ENCODE data around the gene PPM1B. TPM values are rescaled to one million over a fixed set of nuclear protein-coding genes. Genes with fewer than 3 reads are reported as not detected.
"Not testable (repeated sequence)": the region's sequence is repeated elsewhere in the genome, so short reads cannot be mapped to it uniquely, and the experiment has no call there.

PPM1B gene
- total RNA-seq, 2 experiments from 2014 or later: 56.4 to 57.0 TPM

DNA sequence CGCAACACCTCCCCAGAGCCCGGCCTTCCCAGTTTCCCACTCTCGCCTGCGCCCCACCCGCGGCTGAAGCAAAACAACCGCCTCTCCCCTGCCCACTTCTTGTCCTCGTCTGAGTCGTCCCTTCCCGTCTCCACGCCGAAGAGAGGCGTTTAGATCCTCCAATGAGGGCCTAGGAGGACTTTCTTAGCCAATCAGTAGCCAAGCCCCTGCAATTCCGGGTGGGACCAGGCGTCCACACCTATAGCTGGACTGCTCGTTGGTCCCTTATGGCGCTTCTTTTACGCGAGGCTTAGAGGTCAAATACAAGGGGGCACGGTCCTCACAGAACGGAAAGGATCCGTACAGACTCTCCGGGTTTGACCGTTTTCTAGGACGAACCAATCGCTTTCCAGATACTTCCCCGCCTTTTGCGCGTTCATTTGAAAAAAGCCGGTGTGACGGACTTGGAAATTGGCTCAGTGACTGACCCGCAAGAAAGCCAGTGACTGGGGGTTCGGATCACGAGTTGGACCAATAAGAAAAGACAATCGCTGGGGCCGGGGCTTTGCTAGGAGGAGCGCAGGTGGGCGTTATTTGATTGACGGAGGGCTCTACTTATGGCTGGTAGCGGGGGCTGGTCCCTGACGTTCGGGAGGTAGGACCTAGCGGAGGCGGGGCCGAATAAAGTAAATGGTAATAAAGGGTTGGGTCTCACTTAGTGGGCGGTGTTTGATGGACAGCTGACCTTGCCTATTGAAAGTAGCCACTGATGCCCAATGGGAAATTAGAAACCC lies 581 bp upstream of the PPM1B start:
- DNase-seq (peak; percentile 99), ATAC-seq (peak; percentile 85)
- Mint-ChIP-seq H3K4me3 (peak overlapping the region; percentile 91), H3K4me1 (peaks cover 32% of the 10 kb centered on the region), H3K9me3 (ENCODE audit: low read depth) (no peaks in the 10 kb centered on the region), H3K27me3 (no peaks in the 10 kb centered on the region), H3K36me3 (peaks cover 18% of the 10 kb centered on the region), H3K27ac (peak overlapping the region; percentile 97)
- CTCF ChIA-PET: interaction anchor here (0.8 kb wide), 1 partner anchor 80 kb away, joined by 4 read pairs; no protein-coding TSS in a partner anchor

- Mint-ChIP-seq H3K4me3 (peak overlapping the region; percentile 91), H3K27ac (peak overlapping the region; percentile 100), H3K27me3 (no peaks in the 10 kb centered on the region), H3K36me3 (peaks cover 19% of the 10 kb centered on the region), H3K9me3 (ENCODE audit: low read depth) (no peaks in the 10 kb centered on the region), H3K4me1 (peaks cover 37% of the 10 kb centered on the region)
- CTCF ChIA-PET: no interaction called here
- peak; percentile 74 for DNase-seq
- peak; percentile 8 for ATAC-seq
Observed at GRCh38 chr2:44169155-44169898, 652 bp downstream of the PPM1B start.

DNA sequence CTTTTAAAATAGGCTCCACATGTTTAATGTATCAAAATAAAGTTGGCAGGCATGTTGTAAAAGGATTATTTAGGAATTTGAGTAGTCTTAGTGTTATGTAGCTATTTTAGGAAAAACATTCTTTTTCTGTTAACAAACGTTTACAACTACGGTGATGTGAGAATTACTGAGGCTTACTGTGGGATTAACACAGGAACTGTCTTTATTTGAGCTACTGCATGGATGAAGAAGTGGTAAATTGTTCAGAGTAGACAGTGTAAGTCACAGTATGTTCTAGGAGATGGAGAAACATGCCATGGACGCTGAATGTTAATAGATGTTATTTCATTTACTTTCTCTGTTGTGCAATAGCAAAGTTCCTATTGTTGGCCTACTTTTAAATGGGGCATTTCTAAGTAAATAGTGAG lies 1.6 kb downstream of the PPM1B start:
- Mint-ChIP-seq H3K4me1 (peaks cover 44% of the 10 kb centered on the region), H3K4me3 (peak overlapping the region; percentile 91), H3K27ac (peak overlapping the region; percentile 98), H3K27me3 (no peaks in the 10 kb centered on the region), H3K9me3 (ENCODE audit: low read depth) (no peaks in the 10 kb centered on the region), H3K36me3 (peaks cover 21% of the 10 kb centered on the region)
- DNase-seq (no peak), ATAC-seq (no peak)
- CTCF ChIA-PET: no interaction called here

DNA sequence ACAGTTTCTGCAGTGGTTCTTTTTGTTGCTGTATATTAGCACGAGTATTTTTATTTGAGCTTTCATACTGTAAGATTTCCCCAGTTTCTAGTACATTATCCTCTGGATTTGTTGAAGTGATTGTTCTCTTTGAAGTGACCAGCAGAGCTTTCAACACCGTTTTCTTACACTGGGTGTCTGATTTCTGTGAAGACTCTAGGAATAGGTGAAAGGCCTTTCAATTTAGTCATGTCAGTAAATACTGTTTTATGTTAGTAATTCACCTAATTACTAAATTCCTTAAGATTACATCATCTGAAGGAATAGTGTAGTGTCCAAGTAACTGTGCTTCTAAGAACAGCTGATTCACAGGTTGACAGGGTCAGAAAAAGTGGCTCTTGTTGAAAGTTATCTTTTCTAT lies 2.3 kb downstream of the PPM1B start:
- H3K9me3 Mint-ChIP-seq (ENCODE audit: low read depth): no peaks in the 10 kb centered on the region
- H3K27ac Mint-ChIP-seq: peak overlapping the region; percentile 27
- CTCF ChIA-PET: interaction anchor here (0.7 to 2.4 kb wide), 2 partner anchors 83 to 84 kb away, joined by 3 to 7 read pairs; no protein-coding TSS in a partner anchor
- DNase-seq (no peak), ATAC-seq (no peak)
- H3K36me3 Mint-ChIP-seq: peaks cover 23% of the 10 kb centered on the region
- H3K4me1 Mint-ChIP-seq: peaks cover 51% of the 10 kb centered on the region
- peak overlapping the region; percentile 91 for H3K4me3 Mint-ChIP-seq
- H3K27me3 Mint-ChIP-seq: no peaks in the 10 kb centered on the region

GRCh38 chr2:44171442-44171841 lies 2.8 kb downstream of the PPM1B start:
- not testable (repeated sequence) for ATAC-seq; H3K27ac Mint-ChIP-seq; H3K27me3 Mint-ChIP-seq; DNase-seq; H3K9me3 Mint-ChIP-seq (ENCODE audit: low read depth)
- peak overlapping the region; percentile 91 for H3K4me3 Mint-ChIP-seq
- peaks cover 54% of the 10 kb centered on the region for H3K4me1 Mint-ChIP-seq
- CTCF ChIA-PET: interaction anchor here (0.7 to 2.4 kb wide), 2 partner anchors 83 to 85 kb away, joined by 3 to 7 read pairs; no protein-coding TSS in a partner anchor
- H3K36me3 Mint-ChIP-seq: peaks cover 26% of the 10 kb centered on the region

GRCh38 chr2:44172576-44172975 lies 3.9 kb downstream of the PPM1B start:
- H3K27me3 Mint-ChIP-seq: no peaks in the 10 kb centered on the region
- H3K27ac Mint-ChIP-seq: no peak overlapping the region

DNA sequence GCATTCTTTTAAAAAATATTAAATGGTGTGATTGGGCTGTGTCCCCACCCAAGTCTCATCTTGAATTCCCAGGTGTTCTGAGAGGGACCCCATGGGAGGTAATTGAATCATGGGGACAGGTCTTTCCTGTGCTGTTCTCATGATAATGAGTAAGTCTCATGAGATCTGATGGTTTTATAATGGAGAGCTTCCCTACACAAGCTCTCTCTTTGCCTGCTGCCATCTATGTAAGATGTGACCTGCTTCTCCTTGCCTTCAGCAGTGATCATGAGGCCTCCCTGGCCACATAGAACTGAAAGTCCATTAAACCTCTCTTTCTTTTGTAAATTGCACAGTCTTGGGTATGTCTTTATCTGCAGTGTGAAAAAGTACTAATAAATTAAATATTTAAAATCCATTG lies 10.3 kb downstream of the PPM1B start:
- Mint-ChIP-seq H3K9me3 (ENCODE audit: low read depth) (no peaks in the 10 kb centered on the region), H3K27me3 (no peaks in the 10 kb centered on the region), H3K4me1 (peaks cover 47% of the 10 kb centered on the region), H3K36me3 (peaks cover 29% of the 10 kb centered on the region), H3K27ac (no peak overlapping the region), H3K4me3 (no peak overlapping the region)
- no peak for DNase-seq
- ATAC-seq: no peak
- CTCF ChIA-PET: no interaction called here

More at GRCh38 chr2:44172576-44172975, 3.9 kb downstream of the PPM1B start:
- no peak for DNase-seq
- Mint-ChIP-seq H3K4me1 (peaks cover 53% of the 10 kb centered on the region), H3K36me3 (peaks cover 26% of the 10 kb centered on the region), H3K4me3 (no peak overlapping the region), H3K9me3 (ENCODE audit: low read depth) (no peaks in the 10 kb centered on the region)
- ATAC-seq: no peak
- CTCF ChIA-PET: interaction anchor here (2.4 kb wide), 1 partner anchor 84 kb away, joined by 7 read pairs; no protein-coding TSS in a partner anchor

GRCh38 chr2:44181648-44182047 lies 13.0 kb downstream of the PPM1B start:
- H3K4me1 Mint-ChIP-seq: peaks cover 46% of the 10 kb centered on the region
- no peak overlapping the region for H3K27ac Mint-ChIP-seq
- CTCF ChIA-PET: interaction anchor here (1.1 kb wide), 1 partner anchor 32 kb away, joined by 6 read pairs; no protein-coding TSS in a partner anchor
- DNase-seq (no peak), ATAC-seq (no peak)
- H3K27me3 Mint-ChIP-seq: no peaks in the 10 kb centered on the region
- peaks cover 25% of the 10 kb centered on the region for H3K36me3 Mint-ChIP-seq
- no peak overlapping the region for H3K4me3 Mint-ChIP-seq
- H3K9me3 Mint-ChIP-seq (ENCODE audit: low read depth): no peaks in the 10 kb centered on the region

- Mint-ChIP-seq H3K27ac (peak overlapping the region; percentile 78), H3K36me3 (peaks cover 27% of the 10 kb centered on the region), H3K4me1 (peaks cover 47% of the 10 kb centered on the region), H3K9me3 (ENCODE audit: low read depth) (no peaks in the 10 kb centered on the region), H3K27me3 (no peaks in the 10 kb centered on the region), H3K4me3 (peak overlapping the region; percentile 18)
- CTCF ChIA-PET: no interaction called here
- ATAC-seq (peak; percentile 90), DNase-seq (peak; percentile 55)
Observed at GRCh38 chr2:44184106-44184505, 15.4 kb downstream of the PPM1B start.

GRCh38 chr2:44186810-44187209 lies 18.1 kb downstream of the PPM1B start:
- Mint-ChIP-seq H3K27ac (no peak overlapping the region), H3K4me1 (peaks cover 59% of the 10 kb centered on the region), H3K27me3 (no peaks in the 10 kb centered on the region), H3K4me3 (no peak overlapping the region), H3K36me3 (peaks cover 20% of the 10 kb centered on the region), H3K9me3 (ENCODE audit: low read depth) (no peaks in the 10 kb centered on the region)
- ATAC-seq (no peak), DNase-seq (no peak)
- CTCF ChIA-PET: interaction anchor here (0.7 to 1.1 kb wide), 2 partner anchors 9 to 100 kb away, joined by 3 read pairs; no protein-coding TSS in a partner anchor

DNA sequence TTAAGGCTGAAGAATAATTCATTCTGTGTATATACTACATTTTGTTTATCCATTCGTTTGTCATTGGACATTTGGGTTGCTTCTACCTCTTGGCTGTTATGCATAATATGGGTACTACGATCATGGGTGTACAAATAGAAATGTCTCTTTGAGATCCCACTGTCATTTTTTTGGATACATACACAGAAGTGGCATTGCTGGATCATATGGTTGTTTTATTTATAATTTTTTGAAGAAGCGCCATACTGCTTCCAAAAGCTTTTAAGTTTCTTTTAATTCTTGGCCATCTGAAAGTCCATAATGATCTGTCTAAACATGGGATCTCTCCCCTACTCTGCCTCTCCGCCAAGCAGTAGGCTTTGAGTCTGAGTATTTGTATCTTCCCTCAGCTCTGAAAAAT lies 18.6 kb downstream of the PPM1B start:
- Mint-ChIP-seq H3K36me3 (peaks cover 19% of the 10 kb centered on the region), H3K27me3 (no peaks in the 10 kb centered on the region), H3K4me3 (no peak overlapping the region), H3K27ac (no peak overlapping the region), H3K9me3 (ENCODE audit: low read depth) (no peaks in the 10 kb centered on the region), H3K4me1 (peaks cover 62% of the 10 kb centered on the region)
- CTCF ChIA-PET: interaction anchor here (0.7 kb wide), 1 partner anchor 101 kb away, joined by 3 read pairs; no protein-coding TSS in a partner anchor
- no peak for ATAC-seq
- DNase-seq: no peak

GRCh38 chr2:44188696-44189095 lies 20.0 kb downstream of the PPM1B start:
- no peak for ATAC-seq
- Mint-ChIP-seq H3K36me3 (peaks cover 26% of the 10 kb centered on the region), H3K9me3 (ENCODE audit: low read depth) (no peaks in the 10 kb centered on the region), H3K27me3 (no peaks in the 10 kb centered on the region), H3K4me3 (no peak overlapping the region), H3K4me1 (peaks cover 56% of the 10 kb centered on the region), H3K27ac (no peak overlapping the region)
- CTCF ChIA-PET: no interaction called here
- DNase-seq: no peak

DNA sequence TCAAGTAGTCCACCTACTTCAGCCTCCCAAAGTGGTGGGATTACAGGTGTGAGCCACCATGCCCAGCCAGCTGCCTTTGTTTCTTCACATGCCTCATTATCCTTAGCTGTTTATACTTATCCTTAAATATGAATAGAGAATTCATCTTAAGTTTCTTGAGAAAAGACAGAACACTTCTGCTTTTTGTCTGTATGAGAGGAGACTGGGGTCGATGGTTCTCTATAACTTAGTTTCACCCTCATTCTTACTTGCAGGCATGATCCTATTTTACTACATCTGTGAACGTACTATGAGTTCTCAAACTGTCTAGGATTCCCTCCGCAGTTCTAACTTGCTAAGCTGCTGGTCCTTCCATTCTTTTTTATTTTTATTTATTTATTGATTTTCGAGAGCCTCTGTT lies 20.4 kb downstream of the PPM1B start:
- H3K27me3 Mint-ChIP-seq: no peaks in the 10 kb centered on the region
- peaks cover 52% of the 10 kb centered on the region for H3K4me1 Mint-ChIP-seq
- no peaks in the 10 kb centered on the region for H3K9me3 Mint-ChIP-seq (ENCODE audit: low read depth)
- no peak overlapping the region for H3K4me3 Mint-ChIP-seq
- ATAC-seq (no peak), DNase-seq (no peak)
- peaks cover 28% of the 10 kb centered on the region for H3K36me3 Mint-ChIP-seq
- CTCF ChIA-PET: no interaction called here
- H3K27ac Mint-ChIP-seq: no peak overlapping the region

All from activated CD8-positive, alpha-beta memory T cell treated with anti-CD3 and anti-CD28 coated beads, Interleukin-2, amount 10 ng/mL, durations not matched to agents 7 days and 5 days (primary cell).